HepG2 (cell line): ENCODE results near the gene XRCC1. TPM values are rescaled to one million over a fixed set of nuclear protein-coding genes. Genes with fewer than 3 reads are reported as not detected.

ENCODE experiments used
- CEBPG ChIP-seq: IDR thresholded peaks from 2 replicates; pipeline ENCODE4 v1.6.1; 2016
- GMEB2 ChIP-seq: IDR thresholded peaks from 2 replicates; pipeline ENCODE4 v1.6.1; 2016; ENCODE audit warnings: missing biosample characterization, missing genetic modification reagents, low read depth
- HMGA1 ChIP-seq: sonication (generic); formaldehyde crosslinking; conservative IDR thresholded peaks from 2 replicates; pipeline ENCODE4 v1.4.0; 2020; ENCODE audit warnings: missing genetic modification reagents
- KDM1A ChIP-seq: IDR thresholded peaks from 2 replicates; pipeline ENCODE4 v1.6.1; 2016; ENCODE audit warnings: missing compliant biosample characterization
- KDM2A ChIP-seq: sonication (generic); formaldehyde crosslinking; IDR thresholded peaks from 2 replicates; pipeline ENCODE4 v1.4.0; 2020; ENCODE audit warnings: low read depth, missing genetic modification reagents, borderline replicate concordance
- MAFK ChIP-seq, 2 experiments: IDR thresholded peaks in 1 of 2; conservative IDR thresholded peaks in 1 of 2; 2 replicates each; pipeline ENCODE4 v1.6.1; 2011; ENCODE audit warnings: improper control_type of control experiment in 2 of 2, low read length in 2 of 2
- MEIS2 ChIP-seq: sonication (generic); formaldehyde crosslinking; IDR thresholded peaks from 2 replicates; pipeline ENCODE4 v1.9.0; 2021; ENCODE audit warnings: mild to moderate bottlenecking, missing genetic modification reagents
- NFKB2 ChIP-seq: sonication (generic); formaldehyde crosslinking; IDR thresholded peaks from 2 replicates; pipeline ENCODE4 v1.4.0; 2020; ENCODE audit warnings: missing genetic modification reagents, borderline replicate concordance
- SALL1 ChIP-seq: sonication (generic); formaldehyde crosslinking; IDR thresholded peaks from 2 replicates; pipeline ENCODE4 v1.8.0; 2022; ENCODE audit warnings: mild to moderate bottlenecking, missing genetic modification reagents
- ZBTB20 ChIP-seq: sonication (generic); formaldehyde crosslinking; IDR thresholded peaks from 2 replicates; pipeline ENCODE4 v1.8.1; 2023; ENCODE audit warnings: missing genetic modification reagents, low read depth, mild to moderate bottlenecking, borderline replicate concordance
- ZBTB7A ChIP-seq: sonication (generic); formaldehyde crosslinking; IDR thresholded peaks from 2 replicates; pipeline ENCODE4 v1.8.0; 2022; ENCODE audit warnings: mild to moderate bottlenecking, missing genetic modification reagents
- ZC3H4 ChIP-seq: sonication (generic); formaldehyde crosslinking; IDR thresholded peaks from 2 replicates; pipeline ENCODE4 v1.4.0; 2020; ENCODE audit warnings: missing genetic modification reagents, borderline replicate concordance
- ZFP1 ChIP-seq: IDR thresholded peaks from 2 replicates; pipeline ENCODE4 v1.6.1; 2016
- ZFP82 ChIP-seq: sonication (generic); formaldehyde crosslinking; IDR thresholded peaks from 2 replicates; pipeline ENCODE4 v1.5.1; 2020; ENCODE audit warnings: mild to moderate bottlenecking, missing genetic modification reagents, borderline replicate concordance
- ZNF232 ChIP-seq: sonication (generic); formaldehyde crosslinking; IDR thresholded peaks from 2 replicates; pipeline ENCODE4 v1.4.0; 2020; ENCODE audit warnings: missing genetic modification reagents, borderline replicate concordance
- ZNF326 ChIP-seq: sonication (generic); formaldehyde crosslinking; IDR thresholded peaks from 2 replicates; pipeline ENCODE4 v1.4.0; 2020; ENCODE audit warnings: missing genetic modification reagents, borderline replicate concordance
- ZNF335 ChIP-seq: sonication (generic); formaldehyde crosslinking; IDR thresholded peaks from 2 replicates; pipeline ENCODE4 v1.4.0; 2020; ENCODE audit warnings: missing genetic modification reagents
- ZNF672 ChIP-seq: sonication (generic); formaldehyde crosslinking; IDR thresholded peaks from 2 replicates; pipeline ENCODE4 v1.8.1; 2022; ENCODE audit warnings: missing genetic modification reagents
- ZNF720 ChIP-seq: sonication (generic); formaldehyde crosslinking; IDR thresholded peaks from 2 replicates; pipeline ENCODE4 v1.4.0; 2020; ENCODE audit warnings: missing genetic modification reagents
- ZNF75D ChIP-seq: sonication (generic); formaldehyde crosslinking; IDR thresholded peaks from 2 replicates; pipeline ENCODE4 v1.8.1; 2023; ENCODE audit warnings: missing genetic modification reagents, mild to moderate bottlenecking, borderline replicate concordance
- ZNF816 ChIP-seq: sonication (generic); formaldehyde crosslinking; IDR thresholded peaks from 2 replicates; pipeline ENCODE4 v1.8.0; 2022; ENCODE audit warnings: missing genetic modification reagents, mild to moderate bottlenecking, borderline replicate concordance
- ZXDC ChIP-seq: sonication (generic); formaldehyde crosslinking; IDR thresholded peaks from 2 replicates; pipeline ENCODE4 v1.5.0; 2020; ENCODE audit warnings: mild to moderate bottlenecking, missing genetic modification reagents
- polyA plus RNA-seq, 8 experiments: library from polyadenylated mRNA; depleted of rRNA in 3 of 8; stranded (reverse) in 7 of 8; unstranded in 1 of 8; fragments of >200 nt; fragmentation: Illumina TruSeq in 4 of 8; extraction: Trizol in 4 of 8; gene quantifications; 2 replicates each; pipeline versions ENCODE4 v1.2.1 to v1.2.3, GENCODE V29; 2011 to 2016; ENCODE audit warnings: low read depth in 4 of 8, missing spikeins in 1 of 8, mixed read lengths in 1 of 8; ENCODE audit not compliant: insufficient read depth in 1 of 8
- total RNA-seq, 5 experiments: library from RNA; depleted of rRNA; stranded (reverse); fragments of >200 nt; fragmentation: Illumina TruSeq; extraction: Trizol; gene quantifications; 2 replicates each; pipeline ENCODE4 v1.2.3, GENCODE V29; 2016; ENCODE audit warnings: low read depth in 1 of 5
- TF ChIP-seq, protein P1 (sequence below): sonication (generic); IDR thresholded peaks from 2 replicates; pipeline ENCODE4 v1.6.1; 2016; ENCODE audit warnings: low read depth, borderline replicate concordance
- TF ChIP-seq, protein P2 (sequence below): sonication (generic); formaldehyde crosslinking; IDR thresholded peaks from 2 replicates; pipeline ENCODE4 v1.4.0; 2020; ENCODE audit warnings: missing genetic modification reagents

Gene XRCC1
- total and polyA plus RNA-seq, 2 of the 13 experiments (the other 11 are each of a cell fraction or from before 2014, with no cell fraction given), result 24.7 to 26.3 TPM

- TF ChIP-seq ZBTB20 (CRISPR knock-in tag) (no peak), CEBPG (no peak), ZNF720 (CRISPR knock-in tag) (no peak), ZBTB7A (CRISPR knock-in tag) (0 out of 2 replicates have a peak, but pooled peaks have one; percentile 24), ZNF335 (CRISPR knock-in tag) (peak; percentile 83), ZFP82 (CRISPR knock-in tag) (peak; percentile 41; the same call in 1 of the 2 replicates), ZNF326 (CRISPR knock-in tag) (no peak), ZFP1 (no peak), MEIS2 (no peak), ZC3H4 (CRISPR knock-in tag) (no peak), ZNF672 (CRISPR knock-in tag) (0 out of 2 replicates have a peak, but pooled peaks have one; percentile 26), KDM2A (CRISPR knock-in tag) (peak; percentile 77), MAFK (conservative IDR thresholded peaks at IDR 0.05 in 1 of 2, IDR thresholded peaks at IDR 0.05 in 1 of 2; ENCODE audit: low read length in 2 of 2) (no peak), ZXDC (CRISPR knock-in tag) (no peak), ZNF232 (CRISPR knock-in tag) (no peak), HMGA1 (CRISPR knock-in tag) (no peak), GMEB2 (CRISPR knock-in tag) (no peak), KDM1A (CRISPR knock-in tag) (no peak), ZNF816 (CRISPR knock-in tag) (peak; percentile 88; the same call in 1 of the 2 replicates), ZNF75D (CRISPR knock-in tag) (no peak), NFKB2 (CRISPR knock-in tag) (no peak), SALL1 (CRISPR knock-in tag) (peak; percentile 60)
- TF ChIP-seq, protein P1, sequence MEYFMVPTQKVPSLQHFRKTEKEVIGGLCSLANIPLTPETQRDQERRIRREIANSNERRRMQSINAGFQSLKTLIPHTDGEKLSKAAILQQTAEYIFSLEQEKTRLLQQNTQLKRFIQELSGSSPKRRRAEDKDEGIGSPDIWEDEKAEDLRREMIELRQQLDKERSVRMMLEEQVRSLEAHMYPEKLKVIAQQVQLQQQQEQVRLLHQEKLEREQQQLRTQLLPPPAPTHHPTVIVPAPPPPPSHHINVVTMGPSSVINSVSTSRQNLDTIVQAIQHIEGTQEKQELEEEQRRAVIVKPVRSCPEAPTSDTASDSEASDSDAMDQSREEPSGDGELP, result peak; percentile 32; the same call in 1 of the 2 replicates
- TF ChIP-seq, protein P2, sequence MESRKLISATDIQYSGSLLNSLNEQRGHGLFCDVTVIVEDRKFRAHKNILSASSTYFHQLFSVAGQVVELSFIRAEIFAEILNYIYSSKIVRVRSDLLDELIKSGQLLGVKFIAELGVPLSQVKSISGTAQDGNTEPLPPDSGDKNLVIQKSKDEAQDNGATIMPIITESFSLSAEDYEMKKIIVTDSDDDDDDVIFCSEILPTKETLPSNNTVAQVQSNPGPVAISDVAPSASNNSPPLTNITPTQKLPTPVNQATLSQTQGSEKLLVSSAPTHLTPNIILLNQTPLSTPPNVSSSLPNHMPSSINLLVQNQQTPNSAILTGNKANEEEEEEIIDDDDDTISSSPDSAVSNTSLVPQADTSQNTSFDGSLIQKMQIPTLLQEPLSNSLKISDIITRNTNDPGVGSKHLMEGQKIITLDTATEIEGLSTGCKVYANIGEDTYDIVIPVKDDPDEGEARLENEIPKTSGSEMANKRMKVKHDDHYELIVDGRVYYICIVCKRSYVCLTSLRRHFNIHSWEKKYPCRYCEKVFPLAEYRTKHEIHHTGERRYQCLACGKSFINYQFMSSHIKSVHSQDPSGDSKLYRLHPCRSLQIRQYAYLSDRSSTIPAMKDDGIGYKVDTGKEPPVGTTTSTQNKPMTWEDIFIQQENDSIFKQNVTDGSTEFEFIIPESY (CRISPR knock-in tag), result 0 out of 2 replicates have a peak, but pooled peaks have one; percentile 14
These were observed 19.6 kb upstream of the XRCC1 start (continued) for GRCh38 chr19:43594710-43595604.
